HG03520 (cell line): ENCODE results near the gene SARNP.
"Not testable (repeated sequence)": the region's sequence is repeated elsewhere in the genome, so short reads cannot be mapped to it uniquely, and the experiment has no call there.

ENCODE experiments used
- ATAC-seq: cut with Tn5 transposase; IDR thresholded peaks from one replicate; pipeline ENCODE4 v1.9.1; 2021; ENCODE audit warnings: mild to moderate bottlenecking, moderate library complexity; ENCODE audit not compliant: unreplicated experiment

The SARNP gene

GRCh38 chr12:55797550-55797949 lies 20.0 kb downstream of the SARNP start:
- ATAC-seq = no peak

- no peak for ATAC-seq
These were observed 20.5 kb downstream of the SARNP start for GRCh38 chr12:55797068-55797467.

- no peak for ATAC-seq
These were observed 21.6 kb downstream of the SARNP start for GRCh38 chr12:55795950-55796349.

- ATAC-seq = no peak
These were observed 27.6 kb downstream of the SARNP start for GRCh38 chr12:55789893-55790292.

- no peak for ATAC-seq
These were observed 28.4 kb downstream of the SARNP start for GRCh38 chr12:55789171-55789570.

- no peak for ATAC-seq
These were observed 29.0 kb downstream of the SARNP start for GRCh38 chr12:55788546-55788945.

GRCh38 chr12:55780685-55781084 lies 36.8 kb downstream of the SARNP start:
- ATAC-seq = no peak

GRCh38 chr12:55777856-55778255 lies 39.7 kb downstream of the SARNP start:
- ATAC-seq = no peak

- no peak for ATAC-seq
These were observed 45.8 kb downstream of the SARNP start for GRCh38 chr12:55771736-55772135.

- no peak for ATAC-seq
These were observed 50.4 kb downstream of the SARNP start for GRCh38 chr12:55767156-55767555.

- no peak for ATAC-seq
These were observed 51.7 kb downstream of the SARNP start for GRCh38 chr12:55765736-55766290.

- ATAC-seq = no peak
These were observed 54.9 kb downstream of the SARNP start for GRCh38 chr12:55762646-55763045.

GRCh38 chr12:55760663-55761062 lies 56.9 kb downstream of the SARNP start:
- ATAC-seq = no peak

- ATAC-seq = not testable (repeated sequence)
These were observed 58.9 kb downstream of the SARNP start for GRCh38 chr12:55758575-55758974.

- ATAC-seq = no peak
These were observed 59.8 kb downstream of the SARNP start for GRCh38 chr12:55757701-55758100.

GRCh38 chr12:55755246-55755645 lies 62.3 kb downstream of the SARNP start:
- ATAC-seq = no peak

- no peak for ATAC-seq
These were observed 69.1 kb downstream of the SARNP start for GRCh38 chr12:55748230-55748993.

GRCh38 chr12:55746913-55747231 lies 70.7 kb downstream of the SARNP start:
- ATAC-seq = no peak

- no peak for ATAC-seq
These were observed 71.2 kb downstream of the SARNP start for GRCh38 chr12:55746174-55746912.

- no peak for ATAC-seq
These were observed 72.0 kb downstream of the SARNP start for GRCh38 chr12:55745361-55746173.

- ATAC-seq = no peak
These were observed 73.0 kb downstream of the SARNP start for GRCh38 chr12:55744340-55745030.
